Natural killer cell (primary cell): ENCODE data around the gene LUZP2. TPM values are rescaled to one million over a fixed set of nuclear protein-coding genes. Genes with fewer than 3 reads are reported as not detected.

ENCODE experiments used
- ATAC-seq, 3 donors: fragments of 150-1000 bp in 2 of 3; fragments of 200-7000 bp in 1 of 3; cut with Tn5 transposase; 1 replicate in 1 of 3; 2 replicates in 2 of 3; pipeline ENCODE4 v1.10.0; 2021; ENCODE audit warnings: mild to moderate bottlenecking in 2 of 3, moderate library complexity in 2 of 3
- DNase-seq, 2 donors: peaks; one replicate each; pipeline versions ENCODE4 v3.0.0 to v3.0.0-alpha.2; 2013 to 2021; ENCODE audit warnings: mixed read lengths in 1 of 2
- H3K27ac ChIP-seq: one replicate; pipeline ENCODE4 v1.5.1; 2013; ENCODE audit warnings: mild to moderate bottlenecking, low read length
- H3K27me3 ChIP-seq: one replicate; pipeline ENCODE4 v1.6.1; 2013; ENCODE audit warnings: low read length; ENCODE audit not compliant: control insufficient read depth, insufficient read depth
- H3K36me3 ChIP-seq: one replicate; pipeline ENCODE4 v1.6.1; 2013; ENCODE audit warnings: low read length; ENCODE audit not compliant: control insufficient read depth, insufficient read depth
- H3K4me1 ChIP-seq: one replicate; pipeline ENCODE4 v1.6.1; 2013; ENCODE audit warnings: low read length; ENCODE audit not compliant: control insufficient read depth, insufficient read depth
- H3K4me3 ChIP-seq: one replicate; pipeline ENCODE4 v1.5.1; 2013; ENCODE audit warnings: low read length
- H3K9me3 ChIP-seq: one replicate; pipeline ENCODE4 v1.6.1; 2013; ENCODE audit warnings: low read length; ENCODE audit not compliant: control insufficient read depth, insufficient read depth
- H3K27ac Mint-ChIP-seq, 2 donors: one replicate each; pipeline ENCODE4 v1.8.0; 2022; ENCODE audit warnings: mild to moderate bottlenecking in 2 of 2, mixed read lengths in 2 of 2, moderate library complexity in 1 of 2
- H3K27me3 Mint-ChIP-seq, 2 donors: one replicate each; pipeline ENCODE4 v1.8.0; 2022; ENCODE audit warnings: low read depth in 2 of 2, mixed read lengths in 2 of 2
- H3K36me3 Mint-ChIP-seq: one replicate; pipeline ENCODE4 v1.8.0; 2022; ENCODE audit warnings: mixed read lengths
- H3K4me1 Mint-ChIP-seq, 2 donors: one replicate each; pipeline ENCODE4 v1.8.0; 2022; ENCODE audit warnings: mixed read lengths in 2 of 2
- H3K4me3 Mint-ChIP-seq: one replicate; pipeline ENCODE4 v1.8.0; 2022; ENCODE audit warnings: mild to moderate bottlenecking, moderate library complexity, mixed read lengths
- H3K9me3 Mint-ChIP-seq, 2 donors: one replicate each; pipeline ENCODE4 v1.8.0; 2022; ENCODE audit warnings: mixed read lengths in 2 of 2
- CTCF ChIP-seq: fragments of 200-600 bp; IDR thresholded peaks from one replicate; pipeline ENCODE4 v1.8.0; 2022; ENCODE audit warnings: antibody characterized with exemption
- WGBS: methylation state at CpG from one replicate; pipeline ENCODE4 v1.1.7; 2013; ENCODE audit warnings: missing lambda C conversion rate; ENCODE audit not compliant: insufficient coverage; 5-methylcytosine and 5-hydroxymethylcytosine counted together
- intact Hi-C: fragments of 100-400 bp; cut with micrococcal nuclease; formaldehyde crosslinking; loops from one replicate; pipeline ENCODE4 v1.14.2; 2022
- total RNA-seq, 4 donors: library from RNA; stranded (reverse); fragments of 120-200 nt in 1 of 4; gene quantifications; one replicate each; pipeline versions ENCODE4 v1.2.3 to v1.2.4, GENCODE V29; 2013 to 2022

The LUZP2 gene
- total RNA-seq, 3 donors from 2014 or later (not counting 1 experiment from before 2014, with no cell fraction given), result not detected

- Mint-ChIP-seq H3K9me3 (peaks cover 12% of the 10 kb centered on the region in 2 donors), H3K27me3 (no peaks in the 10 kb centered on the region), H3K36me3 (no peaks in the 10 kb centered on the region), H3K4me1 (peaks cover 0 to 5% of the 10 kb centered on the region in 2 donors), H3K27ac (no peak overlapping the region), H3K4me3 (no peak overlapping the region)
- DNase-seq (no peak), ATAC-seq (no peak)
- H3K4me3 ChIP-seq, result no peak overlapping the region
- no peaks in the 10 kb centered on the region for H3K9me3 ChIP-seq
- H3K36me3 ChIP-seq, result no peaks in the 10 kb centered on the region
- H3K27me3 ChIP-seq, result no peaks in the 10 kb centered on the region
- WGBS, result 86% methylated on average over 4 of the region's 4 CpGs
- H3K4me1 ChIP-seq, result no peaks in the 10 kb centered on the region
- TF ChIP-seq CTCF, result no peak
- intact Hi-C loops, result no loop called here
- no peak overlapping the region for H3K27ac ChIP-seq
Measured at GRCh38 chr11:24739637-24740036, 242.8 kb downstream of the LUZP2 start.

GRCh38 chr11:24747275-24748251 is 250.7 kb downstream of the LUZP2 start:
- Mint-ChIP-seq H3K4me1 (no peaks in the 10 kb centered on the region), H3K4me3 (no peak overlapping the region), H3K27me3 (no peaks in the 10 kb centered on the region), H3K27ac (no peak overlapping the region), H3K36me3 (peaks cover 13% of the 10 kb centered on the region), H3K9me3 (peaks cover 8 to 9% of the 10 kb centered on the region in 2 donors)
- H3K27ac ChIP-seq, result no peak overlapping the region
- intact Hi-C loops, result no loop called here
- peaks cover 7% of the 10 kb centered on the region for H3K9me3 ChIP-seq
- no peak for ATAC-seq
- no peaks in the 10 kb centered on the region for H3K36me3 ChIP-seq
- no peaks in the 10 kb centered on the region for H3K27me3 ChIP-seq
- no peak for DNase-seq
- H3K4me3 ChIP-seq, result no peak overlapping the region
- no peaks in the 10 kb centered on the region for H3K4me1 ChIP-seq
- 61% methylated on average over 5 of the region's 5 CpGs for WGBS
- no peak for TF ChIP-seq CTCF

GRCh38 chr11:24748261-24748660 is 251.4 kb downstream of the LUZP2 start:
- peaks cover 8 to 9% of the 10 kb centered on the region in 2 donors for H3K9me3 Mint-ChIP-seq
- ATAC-seq (no peak), DNase-seq (no peak)
- Histone ChIP-seq H3K36me3 (no peaks in the 10 kb centered on the region), H3K9me3 (peaks cover 7% of the 10 kb centered on the region), H3K4me3 (no peak overlapping the region), H3K27ac (no peak overlapping the region), H3K27me3 (no peaks in the 10 kb centered on the region), H3K4me1 (no peaks in the 10 kb centered on the region)
- H3K27ac Mint-ChIP-seq, result no peak overlapping the region
- H3K36me3 Mint-ChIP-seq, result peaks cover 13% of the 10 kb centered on the region
- no peaks in the 10 kb centered on the region for H3K27me3 Mint-ChIP-seq
- H3K4me1 Mint-ChIP-seq, result no peaks in the 10 kb centered on the region
- intact Hi-C loops, result no loop called here
- H3K4me3 Mint-ChIP-seq, result no peak overlapping the region
- TF ChIP-seq CTCF, result no peak
- WGBS, result 28% methylated on average over 4 of the region's 7 CpGs
